SK-N-SH (cell line): Measurements from ENCODE around the gene SYT1. TPM values are rescaled to one million over a fixed set of nuclear protein-coding genes. Genes with fewer than 3 reads are reported as not detected.

Experiments
- CTCF ChIA-PET: fragments of 300-600, 350-600 bp; formaldehyde crosslinking; extraction: SDS; loops from one replicate; lab custom pipeline; 2021; lab: Yijun Ruan, JAX
- POLR2A ChIA-PET: fragments of 350-600 bp; sonication (Branson Sonifier 250); formaldehyde crosslinking; extraction: SDS; loops from one replicate; lab custom pipeline; 2020; ENCODE audit warnings: antibody characterized with exemption, inconsistent platforms; lab: Yijun Ruan, JAX
- DNase-seq: peaks from one replicate; pipeline ENCODE4 v3.0.0; 2012
- H2AFZ ChIP-seq: fragments of 200-600 bp; sonication (generic); 2 replicates; pipeline ENCODE4 v1.8.1; 2016; ENCODE audit warnings: antibody characterized with exemption, mild to moderate bottlenecking, low read depth
- H3F3A ChIP-seq: fragments of 200-600 bp; sonication (generic); replicated peaks from 2 replicates; pipeline ENCODE3; 2016; ENCODE audit warnings: antibody characterized with exemption, mild to moderate bottlenecking; ENCODE audit not compliant: insufficient read depth
- H3K27ac ChIP-seq, 2 experiments: fragments of 200-500 bp in 1 of 2; fragments of 200-600 bp in 1 of 2; sonication (Bioruptor generic) in 1 of 2; sonication (generic), shearing (Covaris generic) in 1 of 2; 2 replicates each; pipeline versions ENCODE4 v1.5.1 to v1.6.1; 2014 to 2016; ENCODE audit warnings: low read depth in 2 of 2, inconsistent platforms in 1 of 2, low read length in 1 of 2, mild to moderate bottlenecking in 1 of 2, mixed read lengths in 1 of 2
- H3K27me3 ChIP-seq: fragments of 200-600 bp; sonication (generic), shearing (Covaris generic); 2 replicates; pipeline ENCODE4 v1.6.1; 2016; ENCODE audit warnings: mixed run types; ENCODE audit not compliant: insufficient read depth
- H3K36me3 ChIP-seq, 2 experiments: fragments of 200-500 bp in 1 of 2; fragments of 200-600 bp in 1 of 2; sonication (Bioruptor generic) in 1 of 2; sonication (generic) in 1 of 2; replicated peaks in 1 of 2; 2 replicates each; pipeline versions ENCODE3 to v1.5.1; 2014 to 2016; ENCODE audit warnings: low read length in 1 of 2, mild to moderate bottlenecking in 1 of 2; ENCODE audit not compliant: insufficient read depth in 2 of 2, control insufficient read depth in 1 of 2
- H3K4me1 ChIP-seq, 2 experiments: fragments of 200-500 bp in 1 of 2; fragments of 200-600 bp in 1 of 2; sonication (Bioruptor generic) in 1 of 2; sonication (generic), shearing (Covaris generic) in 1 of 2; 2 replicates each; pipeline versions ENCODE4 v1.5.1 to v1.6.1; 2014 to 2016; ENCODE audit warnings: low read depth in 1 of 2, low read length in 1 of 2, mixed run types in 1 of 2; ENCODE audit not compliant: insufficient read depth in 2 of 2, control insufficient read depth in 1 of 2
- H3K4me2 ChIP-seq: fragments of 200-600 bp; sonication (generic), shearing (Covaris generic); 2 replicates; pipeline ENCODE4 v1.6.1; 2017; ENCODE audit warnings: mixed run types
- H3K4me3 ChIP-seq, 2 experiments: fragments of 200-500 bp in 1 of 2; fragments of 200-600 bp in 1 of 2; sonication (Bioruptor generic) in 1 of 2; sonication (generic), shearing (Covaris generic) in 1 of 2; 2 replicates each; pipeline versions ENCODE4 v1.5.1 to v1.8.1; 2014 to 2016; ENCODE audit warnings: low read depth in 2 of 2, inconsistent platforms in 1 of 2, low read length in 1 of 2, mild to moderate bottlenecking in 1 of 2, mixed read lengths in 1 of 2, moderate library complexity in 1 of 2
- H3K79me2 ChIP-seq: fragments of 200-600 bp; sonication (generic); 2 replicates; pipeline ENCODE4 v1.8.1; 2017; ENCODE audit warnings: mild to moderate bottlenecking; ENCODE audit not compliant: insufficient read depth
- H3K9ac ChIP-seq: fragments of 200-600 bp; sonication (generic); 2 replicates; pipeline ENCODE4 v1.6.1; 2017; ENCODE audit warnings: mixed run types
- H3K9me2 ChIP-seq: fragments of 200-600 bp; sonication (generic); 2 replicates; pipeline ENCODE4 v1.6.1; 2017; ENCODE audit warnings: mixed run types
- H3K9me3 ChIP-seq: fragments of 200-600 bp; sonication (generic); 2 replicates; pipeline ENCODE4 v1.6.1; 2017; ENCODE audit warnings: mixed run types, mild to moderate bottlenecking, moderate library complexity
- H4K20me1 ChIP-seq: fragments of 200-600 bp; sonication (generic); 2 replicates; pipeline ENCODE4 v1.6.1; 2017; ENCODE audit warnings: mild to moderate bottlenecking, mixed run types; ENCODE audit not compliant: insufficient read depth
- EZH2phosphoT487 ChIP-seq: fragments of 200-600 bp; sonication (generic); IDR thresholded peaks from 2 replicates; pipeline ENCODE4 v1.6.1; 2017; ENCODE audit warnings: low read depth, mixed run types, mild to moderate bottlenecking, antibody characterized with exemption, moderate library complexity, borderline replicate concordance
- FOSL2 ChIP-seq: IDR thresholded peaks from 2 replicates; pipeline ENCODE4 v1.4.0; 2012; ENCODE audit warnings: low read depth, mild to moderate bottlenecking, moderate library complexity, borderline replicate concordance
- FOXJ3 ChIP-seq: sonication (generic); formaldehyde crosslinking; IDR thresholded peaks from 2 replicates; pipeline ENCODE4 v1.5.1; 2020; ENCODE audit warnings: mild to moderate bottlenecking, missing genetic modification reagents
- FOXM1 ChIP-seq: IDR thresholded peaks from 2 replicates; pipeline ENCODE4 v1.4.0; 2012; ENCODE audit warnings: low read depth, mild to moderate bottlenecking
- GATA2 ChIP-seq: sonication (generic); formaldehyde crosslinking; IDR thresholded peaks from 2 replicates; pipeline ENCODE4 v1.5.0; 2020; ENCODE audit warnings: mild to moderate bottlenecking, missing genetic modification reagents
- MEF2A ChIP-seq: IDR thresholded peaks from 2 replicates; pipeline ENCODE4 v1.4.0; 2012; ENCODE audit warnings: low read depth, borderline replicate concordance
- MXI1 ChIP-seq: IDR thresholded peaks from 2 replicates; pipeline ENCODE4 v1.6.1; 2012; ENCODE audit warnings: mild to moderate bottlenecking, low read depth, low read length, improper control_type of control experiment
- NFIC ChIP-seq: IDR thresholded peaks from 2 replicates; pipeline ENCODE4 v1.4.0; 2012; ENCODE audit warnings: borderline replicate concordance
- NRF1 ChIP-seq: IDR thresholded peaks from 2 replicates; pipeline ENCODE4 v1.6.1; 2012; ENCODE audit warnings: low read depth, mild to moderate bottlenecking, low read length
- RAD21 ChIP-seq: IDR thresholded peaks from 2 replicates; pipeline ENCODE4 v1.6.1; 2012; ENCODE audit warnings: mild to moderate bottlenecking, low read length
- RCOR1 ChIP-seq: fragments of 150-350 bp; IDR thresholded peaks from 2 replicates; pipeline ENCODE4 v1.6.1; 2017; ENCODE audit warnings: antibody characterized with exemption, low read length
- RXRA ChIP-seq: IDR thresholded peaks from 2 replicates; pipeline ENCODE4 v1.4.0; 2012; ENCODE audit warnings: low read depth, mild to moderate bottlenecking, borderline replicate concordance
- SMC3 ChIP-seq: IDR thresholded peaks from 2 replicates; pipeline ENCODE4 v1.6.1; 2012; ENCODE audit warnings: low read depth, low read length, improper control_type of control experiment
- TCF12 ChIP-seq: IDR thresholded peaks from 2 replicates; pipeline ENCODE4 v1.4.0; 2012
- TEAD4 ChIP-seq: IDR thresholded peaks from 2 replicates; pipeline ENCODE4 v1.4.0; 2012; ENCODE audit warnings: mild to moderate bottlenecking, borderline replicate concordance; ENCODE audit not compliant: insufficient read depth
- polyA plus RNA-seq, 3 experiments: library from polyadenylated mRNA; depleted of rRNA; stranded (reverse); fragments of >200 nt; gene quantifications; 2 replicates each; pipeline ENCODE4 v1.2.3, GENCODE V29; 2012
- TF ChIP-seq, protein P1 (sequence below): fragments of 150-350 bp; IDR thresholded peaks from 2 replicates; pipeline ENCODE4 v1.6.1; 2016; ENCODE audit warnings: mild to moderate bottlenecking, low read depth, low read length
- TF ChIP-seq, protein P2 (sequence below): IDR thresholded peaks from 2 replicates; pipeline ENCODE4; 2012
- TF ChIP-seq, protein P3 (sequence below): fragments of 150-350 bp; IDR thresholded peaks from 2 replicates; pipeline ENCODE4 v1.6.1; 2017; ENCODE audit warnings: antibody characterized with exemption, low read length, low read depth, borderline replicate concordance
- TF ChIP-seq, protein P4 (sequence below): IDR thresholded peaks from 2 replicates; pipeline ENCODE4 v1.4.0; 2012; ENCODE audit warnings: low read depth, borderline replicate concordance
- TF ChIP-seq, protein P5 (sequence below): IDR thresholded peaks from 2 replicates; pipeline ENCODE4 v1.4.0; 2012; ENCODE audit warnings: low read depth

SYT1 gene
- polyA plus RNA-seq, 1 of the 3 experiments (the other 2 are of a cell fraction) = 12.7 TPM

DNA sequence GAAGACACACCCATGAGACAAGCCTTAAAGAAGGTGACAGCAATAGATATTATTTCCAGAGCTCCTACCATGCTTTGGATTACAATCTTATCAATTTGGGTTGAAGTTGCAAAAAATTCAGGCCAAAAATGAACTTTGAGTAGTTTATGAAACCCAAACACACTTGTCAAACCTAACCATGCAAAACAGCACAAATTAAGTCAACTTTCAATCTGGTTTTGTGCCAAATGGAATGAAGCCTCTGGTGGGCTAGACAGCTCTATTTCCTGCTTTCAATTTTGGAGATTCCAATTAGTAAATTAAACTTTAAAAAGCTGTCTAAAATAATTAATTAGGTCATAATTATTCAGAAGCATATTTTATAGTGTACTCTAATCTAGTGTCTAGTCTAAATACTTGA lies 203.4 kb downstream of the SYT1 start:
- H3K79me2 ChIP-seq = no peaks in the 10 kb centered on the region; the same call in 1 of the 2 replicates
- no peak overlapping the region for H3K4me3 ChIP-seq
- peaks cover 2 to 6% of the 10 kb centered on the region in 2 experiments; a peak in 2 of 4 replicates for H3K4me1 ChIP-seq
- H3K4me2 ChIP-seq = no peak overlapping the region
- H3K9me2 ChIP-seq = no peaks in the 10 kb centered on the region
- DNase-seq = no peak
- H3K36me3 ChIP-seq = no peaks in the 10 kb centered on the region
- no peaks in the 10 kb centered on the region for H3F3A ChIP-seq
- H4K20me1 ChIP-seq = no peaks in the 10 kb centered on the region
- no peak overlapping the region for H2AFZ ChIP-seq
- no peaks in the 10 kb centered on the region for H3K9me3 ChIP-seq
- ChIA-PET POLR2A (no interaction called here), CTCF (interaction anchor here (1.0 to 1.9 kb wide), 2 partner anchors 15 to 17 kb away, joined by 3 to 7 read pairs; no protein-coding TSS in a partner anchor)
- TF ChIP-seq, protein P1, sequence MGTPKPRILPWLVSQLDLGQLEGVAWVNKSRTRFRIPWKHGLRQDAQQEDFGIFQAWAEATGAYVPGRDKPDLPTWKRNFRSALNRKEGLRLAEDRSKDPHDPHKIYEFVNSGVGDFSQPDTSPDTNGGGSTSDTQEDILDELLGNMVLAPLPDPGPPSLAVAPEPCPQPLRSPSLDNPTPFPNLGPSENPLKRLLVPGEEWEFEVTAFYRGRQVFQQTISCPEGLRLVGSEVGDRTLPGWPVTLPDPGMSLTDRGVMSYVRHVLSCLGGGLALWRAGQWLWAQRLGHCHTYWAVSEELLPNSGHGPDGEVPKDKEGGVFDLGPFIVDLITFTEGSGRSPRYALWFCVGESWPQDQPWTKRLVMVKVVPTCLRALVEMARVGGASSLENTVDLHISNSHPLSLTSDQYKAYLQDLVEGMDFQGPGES = no peak
- TF ChIP-seq EZH2phosphoT487 = no peak
- TF ChIP-seq, protein P2, sequence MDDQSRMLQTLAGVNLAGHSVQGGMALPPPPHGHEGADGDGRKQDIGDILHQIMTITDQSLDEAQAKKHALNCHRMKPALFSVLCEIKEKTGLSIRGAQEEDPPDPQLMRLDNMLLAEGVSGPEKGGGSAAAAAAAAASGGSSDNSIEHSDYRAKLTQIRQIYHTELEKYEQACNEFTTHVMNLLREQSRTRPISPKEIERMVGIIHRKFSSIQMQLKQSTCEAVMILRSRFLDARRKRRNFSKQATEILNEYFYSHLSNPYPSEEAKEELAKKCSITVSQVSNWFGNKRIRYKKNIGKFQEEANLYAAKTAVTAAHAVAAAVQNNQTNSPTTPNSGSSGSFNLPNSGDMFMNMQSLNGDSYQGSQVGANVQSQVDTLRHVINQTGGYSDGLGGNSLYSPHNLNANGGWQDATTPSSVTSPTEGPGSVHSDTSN = no peak
- TF ChIP-seq, protein P3, sequence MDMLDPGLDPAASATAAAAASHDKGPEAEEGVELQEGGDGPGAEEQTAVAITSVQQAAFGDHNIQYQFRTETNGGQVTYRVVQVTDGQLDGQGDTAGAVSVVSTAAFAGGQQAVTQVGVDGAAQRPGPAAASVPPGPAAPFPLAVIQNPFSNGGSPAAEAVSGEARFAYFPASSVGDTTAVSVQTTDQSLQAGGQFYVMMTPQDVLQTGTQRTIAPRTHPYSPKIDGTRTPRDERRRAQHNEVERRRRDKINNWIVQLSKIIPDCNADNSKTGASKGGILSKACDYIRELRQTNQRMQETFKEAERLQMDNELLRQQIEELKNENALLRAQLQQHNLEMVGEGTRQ = no peak
- H3K27ac ChIP-seq = no peak overlapping the region
- no peak overlapping the region for H3K9ac ChIP-seq
- H3K27me3 ChIP-seq = no peaks in the 10 kb centered on the region

DNA sequence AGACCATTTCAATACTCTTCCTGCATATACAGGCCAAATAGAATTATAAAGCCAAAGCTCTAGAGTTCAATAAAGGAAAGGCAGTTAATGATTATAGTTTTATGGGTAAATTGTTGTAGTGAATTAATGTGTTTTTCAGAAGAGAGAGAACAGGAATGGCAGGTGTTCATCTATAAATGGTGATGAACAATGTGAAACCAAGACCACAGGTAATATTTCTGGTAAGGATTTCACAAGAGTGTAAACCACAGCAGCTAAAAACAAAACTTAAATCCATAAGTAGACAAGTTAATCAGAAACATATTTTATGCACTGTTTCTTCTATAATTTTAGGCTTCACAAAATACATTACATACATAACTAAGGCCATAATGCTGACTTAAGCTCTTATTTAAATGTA lies 204.4 kb downstream of the SYT1 start:
- Histone ChIP-seq H3K4me1 (peaks cover 0 to 2% of the 10 kb centered on the region in 2 experiments; a peak in 1 of 4 replicates), H3K4me3 (no peak overlapping the region), H3K9me3 (no peaks in the 10 kb centered on the region), H3K27me3 (no peaks in the 10 kb centered on the region), H3K27ac (no peak overlapping the region), H3K36me3 (no peaks in the 10 kb centered on the region), H3F3A (no peaks in the 10 kb centered on the region), H4K20me1 (no peaks in the 10 kb centered on the region), H2AFZ (no peak overlapping the region), H3K9me2 (no peaks in the 10 kb centered on the region), H3K79me2 (no peaks in the 10 kb centered on the region; the same call in 1 of the 2 replicates), H3K4me2 (no peak overlapping the region), H3K9ac (no peak overlapping the region)
- CTCF ChIA-PET = interaction anchor here (1.0 to 1.9 kb wide), 2 partner anchors 14 to 18 kb away, joined by 3 to 7 read pairs; no protein-coding TSS in a partner anchor
- DNase-seq = no peak
- POLR2A ChIA-PET = no interaction called here
- no peak for TF ChIP-seq SMC3
- TF ChIP-seq, protein P4, sequence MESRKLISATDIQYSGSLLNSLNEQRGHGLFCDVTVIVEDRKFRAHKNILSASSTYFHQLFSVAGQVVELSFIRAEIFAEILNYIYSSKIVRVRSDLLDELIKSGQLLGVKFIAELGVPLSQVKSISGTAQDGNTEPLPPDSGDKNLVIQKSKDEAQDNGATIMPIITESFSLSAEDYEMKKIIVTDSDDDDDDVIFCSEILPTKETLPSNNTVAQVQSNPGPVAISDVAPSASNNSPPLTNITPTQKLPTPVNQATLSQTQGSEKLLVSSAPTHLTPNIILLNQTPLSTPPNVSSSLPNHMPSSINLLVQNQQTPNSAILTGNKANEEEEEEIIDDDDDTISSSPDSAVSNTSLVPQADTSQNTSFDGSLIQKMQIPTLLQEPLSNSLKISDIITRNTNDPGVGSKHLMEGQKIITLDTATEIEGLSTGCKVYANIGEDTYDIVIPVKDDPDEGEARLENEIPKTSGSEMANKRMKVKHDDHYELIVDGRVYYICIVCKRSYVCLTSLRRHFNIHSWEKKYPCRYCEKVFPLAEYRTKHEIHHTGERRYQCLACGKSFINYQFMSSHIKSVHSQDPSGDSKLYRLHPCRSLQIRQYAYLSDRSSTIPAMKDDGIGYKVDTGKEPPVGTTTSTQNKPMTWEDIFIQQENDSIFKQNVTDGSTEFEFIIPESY = no peak
- TF ChIP-seq NFIC = no peak
- TF ChIP-seq MXI1 = no peak
- TF ChIP-seq FOXJ3 (CRISPR knock-in tag) = no peak
- TF ChIP-seq, protein P5, sequence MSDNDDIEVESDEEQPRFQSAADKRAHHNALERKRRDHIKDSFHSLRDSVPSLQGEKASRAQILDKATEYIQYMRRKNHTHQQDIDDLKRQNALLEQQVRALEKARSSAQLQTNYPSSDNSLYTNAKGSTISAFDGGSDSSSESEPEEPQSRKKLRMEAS = no peak
- no peak for TF ChIP-seq RCOR1
- no peak for TF ChIP-seq FOSL2
- TF ChIP-seq, protein P3 = no peak
- TF ChIP-seq NRF1 = no peak
- TF ChIP-seq, protein P1 = no peak
- no peak for TF ChIP-seq FOXM1
- TF ChIP-seq EZH2phosphoT487 = no peak
- no peak for TF ChIP-seq TEAD4
- TF ChIP-seq RAD21 = no peak
- no peak for TF ChIP-seq GATA2
- TF ChIP-seq RXRA = no peak
- TF ChIP-seq MEF2A = no peak
- no peak for TF ChIP-seq TCF12
